Mesenchymal stem cell (in vitro differentiated cells and primary cell): Measurements from ENCODE around the gene SLC25A38.

Experiments used
- DNase-seq: peaks from one replicate; pipeline ENCODE4 v3.0.0-alpha.2; 2013
- H2AFZ ChIP-seq: one replicate; pipeline ENCODE4 v1.6.1; 2013; ENCODE audit warnings: low read depth, mild to moderate bottlenecking, control low read depth, inconsistent platforms, low read length, moderate library complexity
- H2AK5ac ChIP-seq: 2 replicates; pipeline ENCODE4 v1.6.1; 2013; ENCODE audit warnings: low read length, moderate library complexity, mild to moderate bottlenecking, inconsistent platforms; ENCODE audit not compliant: severe bottlenecking
- H2BK120ac ChIP-seq: one replicate; pipeline ENCODE4 v1.6.1; 2013; ENCODE audit warnings: low read depth, mild to moderate bottlenecking, inconsistent platforms, low read length, moderate library complexity
- H2BK12ac ChIP-seq, 2 experiments: one replicate each; pipeline ENCODE4 v1.6.1; 2013; ENCODE audit warnings: inconsistent platforms in 2 of 2, low read length in 2 of 2, mild to moderate bottlenecking in 2 of 2, moderate library complexity in 2 of 2, control low read depth in 1 of 2
- H2BK15ac ChIP-seq: one replicate; pipeline ENCODE4 v1.6.1; 2013; ENCODE audit warnings: mild to moderate bottlenecking, low read depth, inconsistent platforms; ENCODE audit not compliant: poor library complexity, severe bottlenecking
- H2BK5ac ChIP-seq: 2 replicates; pipeline ENCODE4 v1.6.1; 2013; ENCODE audit warnings: low read depth, mild to moderate bottlenecking, low read length, control low read depth, inconsistent platforms; ENCODE audit not compliant: poor library complexity, severe bottlenecking
- H3K14ac ChIP-seq, 2 experiments: one replicate each; pipeline ENCODE4 v1.6.1; 2013; ENCODE audit warnings: inconsistent platforms in 2 of 2, low read length in 2 of 2, control low read depth in 1 of 2, mild to moderate bottlenecking in 1 of 2, moderate library complexity in 1 of 2
- H3K18ac ChIP-seq, 2 experiments: one replicate each; pipeline ENCODE4 v1.6.1; 2013; ENCODE audit warnings: inconsistent platforms in 2 of 2, low read length in 2 of 2, control low read depth in 1 of 2, low read depth in 1 of 2, mild to moderate bottlenecking in 1 of 2
- H3K23ac ChIP-seq, 2 experiments: one replicate each; pipeline ENCODE4 v1.6.1; 2013; ENCODE audit warnings: inconsistent platforms in 2 of 2, low read length in 2 of 2, mild to moderate bottlenecking in 2 of 2, moderate library complexity in 2 of 2, control low read depth in 1 of 2
- H3K27ac ChIP-seq: 2 replicates; pipeline ENCODE4 v1.5.1; 2013; ENCODE audit warnings: mild to moderate bottlenecking, moderate library complexity, low read length, control low read depth, inconsistent platforms; ENCODE audit not compliant: poor library complexity, severe bottlenecking
- H3K27me3 ChIP-seq, 2 experiments: 2 replicates each; pipeline versions ENCODE4 v1.6.1 to v1.7.0; 2013; ENCODE audit warnings: low read length in 2 of 2, mild to moderate bottlenecking in 2 of 2, moderate library complexity in 2 of 2, control low read depth in 1 of 2, inconsistent platforms in 1 of 2; ENCODE audit not compliant: control insufficient read depth in 1 of 2, insufficient read depth in 1 of 2
- H3K36me3 ChIP-seq, 2 experiments: 2 replicates each; pipeline versions ENCODE4 v1.6.1 to v1.7.0; 2013; ENCODE audit warnings: low read length in 2 of 2, control low read depth in 1 of 2, inconsistent platforms in 1 of 2, low read depth in 1 of 2, mild to moderate bottlenecking in 1 of 2; ENCODE audit not compliant: insufficient read depth in 2 of 2, control insufficient read depth in 1 of 2
- H3K4ac ChIP-seq, 2 experiments: one replicate each; pipeline ENCODE4 v1.6.1; 2013; ENCODE audit warnings: inconsistent platforms in 2 of 2, low read length in 2 of 2, mild to moderate bottlenecking in 2 of 2, moderate library complexity in 2 of 2, control low read depth in 1 of 2, low read depth in 1 of 2
- H3K4me1 ChIP-seq: 2 replicates; pipeline ENCODE4 v1.6.1; 2013; ENCODE audit warnings: low read depth, low read length, control low read depth; ENCODE audit not compliant: control insufficient read depth, insufficient read depth
- H3K4me2 ChIP-seq: 2 replicates; pipeline ENCODE4 v1.6.1; 2013; ENCODE audit warnings: low read length, mild to moderate bottlenecking, inconsistent platforms; ENCODE audit not compliant: poor library complexity, severe bottlenecking
- H3K4me3 ChIP-seq, 2 experiments: 2 replicates each; pipeline versions ENCODE4 v1.5.1 to v1.7.0; 2013; ENCODE audit warnings: low read length in 2 of 2, mild to moderate bottlenecking in 2 of 2, control low read depth in 1 of 2, low read depth in 1 of 2; ENCODE audit not compliant: insufficient read depth in 1 of 2
- H3K79me1 ChIP-seq: replicated peaks from 2 replicates; pipeline ENCODE4 v1.6.1; 2013; ENCODE audit warnings: mild to moderate bottlenecking, control low read depth, low read length, inconsistent platforms; ENCODE audit not compliant: poor library complexity, severe bottlenecking
- H3K9ac ChIP-seq: 2 replicates; pipeline ENCODE4 v1.7.0; 2013; ENCODE audit warnings: mild to moderate bottlenecking, low read length, moderate library complexity
- H3K9me3 ChIP-seq: 2 replicates; pipeline ENCODE4 v1.7.0; 2013; ENCODE audit warnings: mild to moderate bottlenecking, low read length; ENCODE audit not compliant: control insufficient read depth
- H4K8ac ChIP-seq: one replicate; pipeline ENCODE4 v1.6.1; 2013; ENCODE audit warnings: inconsistent platforms, mild to moderate bottlenecking, low read length, moderate library complexity
- H4K91ac ChIP-seq: one replicate; pipeline ENCODE4 v1.6.1; 2013; ENCODE audit warnings: mild to moderate bottlenecking, low read length, inconsistent platforms
- WGBS: methylation state at CpG from one replicate; pipeline ENCODE4 v1.1.7; 2013; ENCODE audit warnings: mixed read lengths; 5-methylcytosine and 5-hydroxymethylcytosine counted together

Gene SLC25A38

DNA sequence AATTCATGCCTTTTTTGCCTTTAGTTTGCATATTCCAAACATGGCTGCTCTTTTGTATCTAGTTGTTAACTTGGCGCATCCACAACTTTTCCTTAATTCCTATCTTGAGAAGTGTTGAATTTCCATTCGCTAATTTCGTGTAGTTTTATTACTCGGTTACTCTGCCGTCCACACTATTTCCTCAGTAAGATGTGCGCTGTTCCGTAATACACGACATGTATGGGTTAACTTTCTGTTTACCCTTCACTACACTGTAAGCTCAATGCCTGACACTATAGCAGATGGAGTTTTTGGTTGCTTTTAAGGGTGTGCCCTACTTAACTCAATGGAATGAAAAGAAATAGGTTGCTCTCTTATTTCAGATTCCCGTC, 24.1 kb downstream of the SLC25A38 start:
- peak overlapping the region; percentile 59 to 99 for H3K4ac ChIP-seq
- H2BK12ac ChIP-seq: no peak overlapping the region
- H3K36me3 ChIP-seq: peaks cover 33 to 46% of the 10 kb centered on the region in 2 experiments

DNA sequence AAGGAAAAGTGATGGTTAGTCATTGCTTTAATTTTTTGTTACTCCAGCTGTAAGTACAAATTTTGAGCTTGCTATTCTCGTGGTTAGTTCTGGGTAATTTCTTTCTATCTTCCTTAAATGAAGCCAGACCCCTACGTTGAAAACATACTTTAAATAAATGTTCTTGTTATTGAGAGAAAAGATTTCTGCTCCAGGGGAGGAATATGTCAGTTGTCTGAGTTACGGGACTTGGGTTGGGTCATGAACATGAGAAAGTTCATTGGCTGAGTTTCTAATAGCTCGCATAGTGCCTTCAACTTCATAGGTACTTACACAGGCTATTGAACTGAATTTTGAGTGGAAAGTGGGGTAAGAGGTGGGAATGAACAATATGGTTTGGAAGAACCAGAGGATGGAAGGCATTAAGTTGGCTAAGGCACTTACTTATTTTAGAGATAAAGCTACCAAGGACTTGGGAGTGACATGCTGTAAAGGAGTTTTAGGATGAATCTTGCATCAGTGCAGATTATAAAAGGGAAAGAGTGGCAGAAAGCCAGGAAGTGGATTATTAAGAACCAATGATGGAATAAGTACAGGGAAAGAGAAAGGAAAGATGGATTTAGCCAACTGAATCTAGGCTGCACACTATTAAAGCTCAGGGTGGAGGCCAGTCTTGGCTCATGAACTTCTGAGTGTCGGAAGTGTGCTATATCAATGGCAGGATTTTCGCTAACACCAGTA, 24.8 kb downstream of the SLC25A38 start:
- peak overlapping the region; percentile 79 for H3K4me2 ChIP-seq
- no peak overlapping the region for H3K18ac ChIP-seq
- H4K8ac ChIP-seq: no peak overlapping the region
- H3K4ac ChIP-seq: peak overlapping the region in 1 of 2 experiments; percentile 51
- no peak overlapping the region for H2BK15ac ChIP-seq
- peak overlapping the region; percentile 34 for H3K27ac ChIP-seq
- no peak overlapping the region for H3K23ac ChIP-seq
- peaks cover 15% of the 10 kb centered on the region for H3K79me1 ChIP-seq
- H2BK5ac ChIP-seq: peak overlapping the region; percentile 5
- no peak overlapping the region for H4K91ac ChIP-seq
- peak overlapping the region; percentile 99 for H3K9ac ChIP-seq
- DNase-seq: peak; percentile 21
- no peaks in the 10 kb centered on the region for H3K27me3 ChIP-seq
- no peak overlapping the region for H2BK120ac ChIP-seq
- 76% methylated on average over 4 of the region's 6 CpGs for WGBS
- H3K36me3 ChIP-seq: peaks cover 33 to 53% of the 10 kb centered on the region in 2 experiments
- H2AK5ac ChIP-seq: no peak overlapping the region
- H3K9me3 ChIP-seq: no peaks in the 10 kb centered on the region
- H3K4me3 ChIP-seq: peak overlapping the region in 1 of 2 experiments; percentile 96
- H3K4me1 ChIP-seq: peaks cover 13% of the 10 kb centered on the region
- H2BK12ac ChIP-seq: no peak overlapping the region
- no peak overlapping the region for H2AFZ ChIP-seq
- H3K14ac ChIP-seq: no peak overlapping the region

More for the DNA sequence above, 24.1 kb downstream of the SLC25A38 start:
- Histone ChIP-seq H3K4me1 (peaks cover 13% of the 10 kb centered on the region), H3K23ac (no peak overlapping the region), H3K27ac (peak overlapping the region; percentile 71), H3K27me3 (no peaks in the 10 kb centered on the region), H3K14ac (no peak overlapping the region), H3K9ac (peak overlapping the region; percentile 99), H3K9me3 (no peaks in the 10 kb centered on the region), H2AFZ (no peak overlapping the region), H2AK5ac (no peak overlapping the region), H3K79me1 (peaks cover 12% of the 10 kb centered on the region), H2BK120ac (no peak overlapping the region), H2BK5ac (no peak overlapping the region), H4K8ac (no peak overlapping the region), H2BK15ac (no peak overlapping the region), H3K18ac (peak overlapping the region; percentile 91 to 97), H4K91ac (no peak overlapping the region), H3K4me2 (peak overlapping the region; percentile 79), H3K4me3 (peak overlapping the region; percentile 79 to 96)
- 0% methylated on average over 7 of the region's 9 CpGs for WGBS
- DNase-seq: peak; percentile 45

DNA sequence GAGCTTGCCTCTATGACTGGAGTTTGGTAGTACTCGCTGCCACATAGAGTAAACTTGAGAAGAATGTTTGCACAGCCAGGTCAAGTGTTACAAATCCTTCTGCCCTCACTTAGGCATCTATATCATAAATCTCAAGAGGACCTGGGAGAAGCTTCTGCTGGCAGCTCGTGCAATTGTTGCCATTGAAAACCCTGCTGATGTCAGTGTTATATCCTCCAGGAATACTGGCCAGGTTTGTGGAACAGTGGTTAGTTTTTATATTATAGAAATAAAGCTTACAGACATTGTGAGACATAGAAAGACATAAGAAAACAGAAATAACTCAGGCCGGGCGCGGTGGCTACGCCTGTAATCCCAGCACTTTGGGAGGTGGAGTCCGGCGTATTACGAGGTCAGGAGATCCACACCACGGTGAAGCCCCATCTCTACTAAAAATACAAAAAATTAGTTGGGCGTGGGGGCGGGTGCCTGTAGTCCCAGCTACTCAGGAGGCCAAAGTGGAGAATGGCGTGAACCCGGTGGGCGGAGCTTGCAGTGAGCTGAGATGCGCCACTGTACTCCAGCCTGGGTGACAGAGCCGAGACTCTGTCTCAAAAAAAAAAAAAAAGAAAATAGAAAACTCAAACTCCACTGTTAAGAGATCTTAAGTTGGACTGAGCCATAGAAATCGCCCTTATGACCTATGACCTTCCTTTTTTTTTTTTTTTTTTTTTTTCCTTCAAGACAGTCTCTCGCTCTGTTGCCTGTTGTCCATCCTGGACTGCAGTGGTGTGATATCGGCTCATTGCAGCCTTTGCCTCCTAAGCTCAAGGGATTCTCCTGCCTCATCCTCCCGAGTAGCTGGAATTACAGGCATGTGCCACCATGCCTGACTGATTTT, 25.6 kb downstream of the SLC25A38 start:
- Histone ChIP-seq H2BK15ac (no peak overlapping the region), H2BK120ac (no peak overlapping the region), H3K14ac (no peak overlapping the region), H3K9me3 (no peaks in the 10 kb centered on the region), H3K79me1 (peaks cover 15% of the 10 kb centered on the region), H4K91ac (no peak overlapping the region), H2BK12ac (no peak overlapping the region), H2BK5ac (no peak overlapping the region), H3K9ac (peak overlapping the region; percentile 99), H3K4ac (peak overlapping the region in 1 of 2 experiments; percentile 51), H3K23ac (no peak overlapping the region), H4K8ac (no peak overlapping the region), H3K4me1 (peaks cover 13% of the 10 kb centered on the region), H2AFZ (no peak overlapping the region), H3K4me3 (peak overlapping the region in 1 of 2 experiments; percentile 96), H3K36me3 (peaks cover 41 to 61% of the 10 kb centered on the region in 2 experiments), H3K27me3 (no peaks in the 10 kb centered on the region), H3K4me2 (peak overlapping the region; percentile 79), H2AK5ac (no peak overlapping the region), H3K18ac (no peak overlapping the region), H3K27ac (no peak overlapping the region)
- 83% methylated on average over 20 of the region's 21 CpGs for WGBS
- no peak for DNase-seq
